Astrocyte (in vitro differentiated cells and primary cell): ENCODE measurements around the gene WDR36. TPM values are rescaled to one million over a fixed set of nuclear protein-coding genes. Genes with fewer than 3 reads are reported as not detected.
A peak's percentile ranks its signal among the peaks of the same experiment; 100 is the strongest.

Experiments used
- DNase-seq: peaks from one replicate; pipeline ENCODE4 v3.0.0-alpha.2; 2010; ENCODE audit warnings: low read depth
- FAIRE-seq: peaks from 2 replicates; lab custom pipeline; 2011; peaks lifted over from hg19 to GRCh38; lab: Jason Lieb, UNC
- H2AFZ ChIP-seq: 2 replicates; pipeline ENCODE4 v1.6.0; 2012; ENCODE audit warnings: low read depth, low read length, inconsistent platforms
- H3K27ac ChIP-seq: 2 replicates; pipeline ENCODE4 v1.5.1; 2011; ENCODE audit warnings: low read depth, low read length, inconsistent platforms
- H3K27me3 ChIP-seq: 2 replicates; pipeline ENCODE4 v1.6.0; 2011; ENCODE audit warnings: low read length, inconsistent platforms; ENCODE audit not compliant: insufficient read depth
- H3K36me3 ChIP-seq: 2 replicates; pipeline ENCODE4 v1.5.1; 2011; ENCODE audit warnings: low read length, inconsistent platforms; ENCODE audit not compliant: insufficient read depth
- H3K4me1 ChIP-seq: 2 replicates; pipeline ENCODE4 v1.5.1; 2011; ENCODE audit warnings: low read length, inconsistent platforms; ENCODE audit not compliant: insufficient read depth
- H3K4me2 ChIP-seq: 2 replicates; pipeline ENCODE4 v1.6.0; 2012; ENCODE audit warnings: low read length, inconsistent platforms
- H3K4me3 ChIP-seq: 2 replicates; pipeline ENCODE4 v1.5.1; 2011; ENCODE audit warnings: low read depth, mild to moderate bottlenecking, low read length, inconsistent platforms; ENCODE audit not compliant: insufficient read depth
- H3K79me2 ChIP-seq: 2 replicates; pipeline ENCODE4 v1.6.0; 2012; ENCODE audit warnings: mild to moderate bottlenecking, low read length, inconsistent platforms; ENCODE audit not compliant: insufficient read depth
- H3K9ac ChIP-seq: 2 replicates; pipeline ENCODE4 v1.6.0; 2012; ENCODE audit warnings: mild to moderate bottlenecking, low read length, inconsistent platforms
- H3K9me3 ChIP-seq: 2 replicates; pipeline ENCODE4 v1.5.1; 2012; ENCODE audit warnings: low read depth, mild to moderate bottlenecking, low read length, inconsistent platforms; ENCODE audit not compliant: insufficient read depth
- H4K20me1 ChIP-seq: 2 replicates; pipeline ENCODE4 v1.6.0; 2012; ENCODE audit warnings: low read length, inconsistent platforms; ENCODE audit not compliant: insufficient read depth
- H3K27ac Mint-ChIP-seq: one replicate; pipeline ENCODE4 v1.8.0; 2021; ENCODE audit warnings: mild to moderate bottlenecking, mixed read lengths; ENCODE audit not compliant: unreplicated experiment
- H3K27me3 Mint-ChIP-seq: one replicate; pipeline ENCODE4 v1.8.0; 2021; ENCODE audit warnings: low read depth, mixed read lengths; ENCODE audit not compliant: unreplicated experiment
- H3K36me3 Mint-ChIP-seq: one replicate; pipeline ENCODE4 v1.8.0; 2021; ENCODE audit warnings: low read depth, mixed read lengths; ENCODE audit not compliant: unreplicated experiment
- H3K4me1 Mint-ChIP-seq: one replicate; pipeline ENCODE4 v1.8.0; 2021; ENCODE audit warnings: low read depth, mixed read lengths; ENCODE audit not compliant: unreplicated experiment
- H3K4me3 Mint-ChIP-seq: one replicate; pipeline ENCODE4 v1.8.0; 2021; ENCODE audit warnings: mild to moderate bottlenecking, moderate library complexity, mixed read lengths; ENCODE audit not compliant: unreplicated experiment
- H3K9me3 Mint-ChIP-seq: one replicate; pipeline ENCODE4 v1.8.0; 2021; ENCODE audit warnings: mild to moderate bottlenecking, mixed read lengths; ENCODE audit not compliant: unreplicated experiment
- EZH2 ChIP-seq: IDR thresholded peaks from 2 replicates; pipeline ENCODE4 v1.6.1; 2012; ENCODE audit warnings: mild to moderate bottlenecking, low read length, inconsistent platforms; ENCODE audit not compliant: insufficient read depth
- total RNA-seq: library from RNA; stranded (reverse); gene quantifications from 2 replicates; pipeline ENCODE4 v1.2.1, GENCODE V29; 2021
- TF ChIP-seq, protein P1 (sequence below): IDR thresholded peaks from 2 replicates; pipeline ENCODE4 v1.5.1; 2011; ENCODE audit warnings: low read depth, mild to moderate bottlenecking, inconsistent platforms, low read length, moderate library complexity; ENCODE audit not compliant: insufficient read depth

WDR36 gene
- total RNA-seq, 1 donor from 2014 or later, result 33.4 TPM

DNA sequence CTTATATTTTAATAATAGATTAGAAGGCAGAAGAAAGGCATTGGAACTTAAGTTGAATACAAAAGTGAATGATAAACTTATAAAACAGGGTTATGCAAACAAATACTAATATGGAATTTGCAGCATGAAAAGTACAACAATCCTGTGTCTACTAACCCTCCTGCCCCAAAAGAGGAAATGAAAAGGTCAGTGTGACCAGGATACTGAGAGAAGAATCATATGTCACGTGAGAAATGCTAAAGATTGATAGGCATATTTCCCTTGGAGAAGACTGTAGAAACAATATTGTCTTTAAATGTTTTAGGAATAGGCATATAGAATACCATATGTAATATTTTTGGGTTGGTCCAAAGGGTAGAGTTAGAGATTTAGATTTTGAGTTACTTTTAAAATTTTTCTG lies 3.8 kb downstream of the WDR36 start:
- no peak overlapping the region for H3K9ac ChIP-seq
- no peak overlapping the region for H3K4me2 ChIP-seq
- peaks cover 62% of the 10 kb centered on the region for H3K79me2 ChIP-seq
- H3K4me1 Mint-ChIP-seq, result peaks cover 13% of the 10 kb centered on the region
- no peak for DNase-seq
- H3K27ac Mint-ChIP-seq, result peak overlapping the region; percentile 28
- H3K4me1 ChIP-seq, result peaks cover 7% of the 10 kb centered on the region
- TF ChIP-seq, protein P1, sequence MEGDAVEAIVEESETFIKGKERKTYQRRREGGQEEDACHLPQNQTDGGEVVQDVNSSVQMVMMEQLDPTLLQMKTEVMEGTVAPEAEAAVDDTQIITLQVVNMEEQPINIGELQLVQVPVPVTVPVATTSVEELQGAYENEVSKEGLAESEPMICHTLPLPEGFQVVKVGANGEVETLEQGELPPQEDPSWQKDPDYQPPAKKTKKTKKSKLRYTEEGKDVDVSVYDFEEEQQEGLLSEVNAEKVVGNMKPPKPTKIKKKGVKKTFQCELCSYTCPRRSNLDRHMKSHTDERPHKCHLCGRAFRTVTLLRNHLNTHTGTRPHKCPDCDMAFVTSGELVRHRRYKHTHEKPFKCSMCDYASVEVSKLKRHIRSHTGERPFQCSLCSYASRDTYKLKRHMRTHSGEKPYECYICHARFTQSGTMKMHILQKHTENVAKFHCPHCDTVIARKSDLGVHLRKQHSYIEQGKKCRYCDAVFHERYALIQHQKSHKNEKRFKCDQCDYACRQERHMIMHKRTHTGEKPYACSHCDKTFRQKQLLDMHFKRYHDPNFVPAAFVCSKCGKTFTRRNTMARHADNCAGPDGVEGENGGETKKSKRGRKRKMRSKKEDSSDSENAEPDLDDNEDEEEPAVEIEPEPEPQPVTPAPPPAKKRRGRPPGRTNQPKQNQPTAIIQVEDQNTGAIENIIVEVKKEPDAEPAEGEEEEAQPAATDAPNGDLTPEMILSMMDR, result no peak
- no peak for TF ChIP-seq EZH2
- H3K36me3 Mint-ChIP-seq, result peaks cover 3% of the 10 kb centered on the region
- peaks cover 19% of the 10 kb centered on the region for H4K20me1 ChIP-seq
- H3K9me3 Mint-ChIP-seq, result no peaks in the 10 kb centered on the region
- FAIRE-seq, result no peak
- H2AFZ ChIP-seq, result no peak overlapping the region
- no peaks in the 10 kb centered on the region for H3K27me3 ChIP-seq
- H3K27me3 Mint-ChIP-seq, result no peaks in the 10 kb centered on the region
- H3K4me3 ChIP-seq, result no peak overlapping the region
- no peaks in the 10 kb centered on the region for H3K9me3 ChIP-seq
- H3K36me3 ChIP-seq, result peaks cover 23% of the 10 kb centered on the region
- H3K4me3 Mint-ChIP-seq, result no peak overlapping the region
- no peak overlapping the region for H3K27ac ChIP-seq

GRCh38 chr5:111099058-111099778 lies 7.1 kb downstream of the WDR36 start:
- peaks cover 14% of the 10 kb centered on the region for H4K20me1 ChIP-seq
- peaks cover 45% of the 10 kb centered on the region for H3K79me2 ChIP-seq
- no peak overlapping the region for H3K4me3 Mint-ChIP-seq
- no peak overlapping the region for H2AFZ ChIP-seq
- H3K36me3 ChIP-seq, result peaks cover 52% of the 10 kb centered on the region
- H3K4me1 ChIP-seq, result peaks cover under 1% of the 10 kb centered on the region
- no peaks in the 10 kb centered on the region for H3K27me3 ChIP-seq
- TF ChIP-seq, protein P1, result no peak
- TF ChIP-seq EZH2, result no peak
- no peaks in the 10 kb centered on the region for H3K27me3 Mint-ChIP-seq
- no peak overlapping the region for H3K27ac Mint-ChIP-seq
- no peaks in the 10 kb centered on the region for H3K9me3 ChIP-seq
- H3K9ac ChIP-seq, result no peak overlapping the region
- no peak overlapping the region for H3K4me3 ChIP-seq
- peak; percentile 14 for DNase-seq
- no peaks in the 10 kb centered on the region for H3K9me3 Mint-ChIP-seq
- peaks cover 3% of the 10 kb centered on the region for H3K36me3 Mint-ChIP-seq
- peaks cover 6% of the 10 kb centered on the region for H3K4me1 Mint-ChIP-seq
- H3K27ac ChIP-seq, result no peak overlapping the region
- no peak for FAIRE-seq
- H3K4me2 ChIP-seq, result no peak overlapping the region

DNA sequence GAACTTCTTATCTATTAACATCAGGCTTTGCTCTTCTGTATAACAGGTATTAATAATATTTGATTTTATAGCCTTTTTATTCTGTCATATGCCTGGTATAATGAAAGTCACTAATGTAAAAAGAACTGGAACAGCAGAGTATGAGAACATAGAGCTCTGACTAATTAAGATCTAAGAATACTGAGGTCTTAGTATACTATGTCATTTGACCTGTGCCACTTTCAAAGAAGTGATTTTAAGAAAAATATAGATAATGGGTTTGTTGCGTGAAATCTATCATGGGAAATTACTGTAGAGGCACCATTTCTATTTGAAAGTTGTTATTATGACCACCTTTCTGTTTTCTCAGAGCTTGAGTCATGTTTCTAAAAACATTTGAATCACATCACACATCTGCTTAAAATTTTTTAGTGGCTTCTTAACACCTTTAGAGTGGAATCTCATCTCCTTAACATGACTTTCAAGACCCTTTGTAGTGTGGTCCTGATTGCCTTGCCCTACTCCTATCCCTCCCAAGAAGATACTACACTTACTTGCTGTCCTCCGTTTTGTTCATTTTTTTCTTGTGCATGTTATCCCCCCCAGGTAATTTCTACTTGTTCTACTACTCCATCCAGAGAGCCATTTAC lies 14.3 kb downstream of the WDR36 start:
- Histone ChIP-seq H3K4me1 (no peaks in the 10 kb centered on the region), H3K27ac (no peak overlapping the region), H3K4me2 (no peak overlapping the region), H3K36me3 (peaks cover 80% of the 10 kb centered on the region), H4K20me1 (no peaks in the 10 kb centered on the region), H2AFZ (no peak overlapping the region), H3K27me3 (no peaks in the 10 kb centered on the region), H3K79me2 (peaks cover 5% of the 10 kb centered on the region), H3K9me3 (no peaks in the 10 kb centered on the region), H3K4me3 (no peak overlapping the region), H3K9ac (no peak overlapping the region)
- no peaks in the 10 kb centered on the region for H3K36me3 Mint-ChIP-seq
- no peak for DNase-seq
- no peaks in the 10 kb centered on the region for H3K9me3 Mint-ChIP-seq
- TF ChIP-seq, protein P1, result no peak
- no peak for TF ChIP-seq EZH2
- H3K4me1 Mint-ChIP-seq, result no peaks in the 10 kb centered on the region
- FAIRE-seq, result no peak
- H3K27ac Mint-ChIP-seq, result no peak overlapping the region
- H3K27me3 Mint-ChIP-seq, result no peaks in the 10 kb centered on the region
- H3K4me3 Mint-ChIP-seq, result no peak overlapping the region
